EH (cell line): ENCODE data around the gene ERI3.

Source experiments
- DNase-seq: peaks from one replicate; pipeline ENCODE4 v3.0.0-alpha.2; 2015; ENCODE audit warnings: low read depth

Gene ERI3

DNA sequence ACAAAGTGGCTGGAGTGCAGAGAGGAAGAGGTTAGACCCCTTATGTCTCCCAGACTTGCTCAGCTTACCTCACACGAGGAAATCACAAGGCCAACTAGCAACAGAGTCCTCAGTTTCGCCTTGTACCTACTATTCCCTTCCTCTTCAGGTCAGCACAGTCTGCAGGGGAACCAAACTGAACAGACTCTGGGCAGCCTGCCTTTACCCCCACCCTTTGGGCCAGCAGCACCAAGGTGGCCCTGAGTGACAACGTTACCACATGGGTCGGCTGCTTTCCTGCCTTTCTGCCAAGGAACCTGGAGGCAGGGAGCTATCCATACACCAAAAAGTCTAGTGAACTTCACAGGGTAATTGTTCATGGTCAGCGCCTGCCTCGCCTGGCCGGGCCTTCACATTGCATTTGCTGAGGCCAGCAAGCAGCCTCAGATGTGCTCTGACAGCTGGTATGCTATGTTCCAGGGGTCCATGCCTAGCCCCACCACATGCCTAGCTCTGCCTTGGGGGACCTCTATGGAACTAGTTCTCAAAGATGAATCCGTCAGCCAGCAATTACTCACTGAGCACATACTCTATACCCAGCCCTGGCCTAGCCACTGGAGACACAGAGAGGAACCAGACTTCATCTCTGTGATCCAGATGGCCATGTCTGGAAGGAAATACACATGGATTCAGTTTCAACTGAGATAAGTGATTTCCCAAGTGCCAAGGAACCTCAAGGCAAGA, 72.2 kb downstream of the ERI3 start:
- DNase-seq: no peak

DNA sequence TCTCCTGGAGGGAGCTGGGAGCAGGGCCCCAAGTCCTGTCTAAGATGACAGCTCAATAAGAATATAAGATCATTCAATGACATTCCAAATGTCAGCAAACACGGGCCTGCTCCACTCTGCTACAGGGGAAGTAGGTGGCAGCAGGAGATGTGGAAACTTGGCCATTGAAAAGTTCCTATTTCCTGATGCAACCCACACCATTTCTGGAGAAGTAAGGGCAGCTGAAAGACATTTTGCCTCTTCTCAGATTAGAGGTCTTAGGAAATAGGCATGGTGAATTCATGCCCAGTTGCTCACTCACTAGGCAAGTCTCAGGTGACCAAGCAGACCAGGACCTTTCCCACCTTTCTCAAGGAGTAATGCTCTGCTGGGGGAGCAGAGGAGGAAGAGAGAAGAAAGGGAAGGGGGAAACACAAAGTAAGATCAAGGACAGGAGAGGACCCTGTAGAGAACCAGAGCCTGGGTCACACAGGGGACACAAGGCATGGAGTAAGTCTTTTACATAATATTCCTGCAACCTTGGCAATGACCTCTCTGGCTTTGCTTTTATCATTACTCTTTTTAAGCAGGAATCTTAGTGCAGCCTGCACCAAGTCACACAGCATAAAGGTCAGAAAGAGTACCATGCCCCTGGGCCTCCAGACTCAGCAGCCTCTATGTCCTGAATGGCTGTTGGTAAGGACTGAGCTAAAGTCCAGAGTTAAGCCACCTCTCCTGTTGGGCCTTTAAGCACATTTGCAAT, 72.9 kb downstream of the ERI3 start:
- DNase-seq: no peak

DNA sequence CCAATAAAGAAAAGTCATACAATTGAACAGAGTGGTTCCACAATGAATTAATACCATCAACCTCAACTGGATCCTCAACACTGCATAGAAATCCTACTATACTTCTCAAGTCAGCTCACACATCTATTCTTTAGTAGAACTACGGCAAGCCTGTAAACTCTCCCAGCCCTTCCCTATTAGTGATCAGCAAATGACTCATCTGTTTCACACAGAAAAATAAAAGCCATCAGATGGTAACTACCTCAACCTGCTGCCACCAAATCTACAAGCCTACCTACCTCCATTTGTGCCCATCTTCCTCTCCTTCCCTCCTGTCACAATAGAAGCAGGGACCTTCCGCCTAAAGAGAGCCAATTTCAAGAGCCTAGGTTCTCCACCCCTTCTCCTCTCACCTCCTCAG, 78.2 kb downstream of the ERI3 start:
- peak; percentile 23 for DNase-seq

DNA sequence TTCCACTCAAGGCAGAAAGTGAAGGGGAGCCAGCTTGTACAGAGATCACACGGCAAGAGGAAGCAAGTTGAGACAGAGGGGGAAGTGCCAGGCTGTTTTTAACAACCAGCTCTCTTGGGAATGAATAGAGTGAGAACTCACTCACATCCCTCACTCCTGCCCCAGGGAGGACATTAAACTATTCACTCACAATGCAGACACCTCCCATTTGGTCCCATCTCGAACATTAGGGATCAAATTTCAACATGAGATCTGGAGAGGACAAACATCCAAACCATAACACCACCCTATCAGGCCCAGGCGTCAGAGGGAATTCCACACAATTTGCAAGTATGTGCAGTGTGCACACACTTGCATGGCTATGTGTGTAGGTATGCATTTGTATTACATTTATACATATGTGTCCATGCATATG, 79.1 kb downstream of the ERI3 start:
- DNase-seq: peak; percentile 72

DNA sequence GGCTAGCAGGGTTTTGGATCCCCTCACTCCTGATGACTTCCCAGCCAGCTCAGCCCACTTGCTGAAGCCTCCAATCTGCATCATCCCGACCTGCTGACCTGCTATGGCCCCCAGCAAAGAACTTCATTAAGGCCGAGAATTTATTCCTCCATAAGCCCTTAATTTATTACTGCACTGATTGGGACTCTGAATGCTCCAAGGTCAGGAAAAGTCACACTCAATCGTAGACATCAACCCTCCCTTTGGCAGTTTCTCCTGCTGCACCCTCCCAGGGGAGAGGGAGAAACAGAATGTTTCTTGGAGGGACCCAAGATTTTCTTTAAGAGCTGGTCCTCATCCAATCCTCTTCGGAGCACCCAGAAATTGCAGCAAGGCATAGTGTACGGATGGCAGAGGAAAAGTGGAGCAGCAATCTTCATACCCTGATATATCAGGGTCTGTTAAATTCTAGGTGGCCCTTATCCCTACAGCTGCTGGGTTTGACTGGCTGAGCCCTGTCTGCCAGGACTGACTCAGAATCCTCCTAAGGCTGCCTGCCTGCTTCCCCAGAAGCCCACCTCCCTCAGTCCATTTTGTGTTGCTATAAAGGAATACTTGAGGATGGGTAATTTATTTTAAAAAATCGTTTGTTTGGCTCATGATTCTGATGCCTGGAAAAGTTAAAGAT, 79.6 kb downstream of the ERI3 start:
- DNase-seq: no peak

DNA sequence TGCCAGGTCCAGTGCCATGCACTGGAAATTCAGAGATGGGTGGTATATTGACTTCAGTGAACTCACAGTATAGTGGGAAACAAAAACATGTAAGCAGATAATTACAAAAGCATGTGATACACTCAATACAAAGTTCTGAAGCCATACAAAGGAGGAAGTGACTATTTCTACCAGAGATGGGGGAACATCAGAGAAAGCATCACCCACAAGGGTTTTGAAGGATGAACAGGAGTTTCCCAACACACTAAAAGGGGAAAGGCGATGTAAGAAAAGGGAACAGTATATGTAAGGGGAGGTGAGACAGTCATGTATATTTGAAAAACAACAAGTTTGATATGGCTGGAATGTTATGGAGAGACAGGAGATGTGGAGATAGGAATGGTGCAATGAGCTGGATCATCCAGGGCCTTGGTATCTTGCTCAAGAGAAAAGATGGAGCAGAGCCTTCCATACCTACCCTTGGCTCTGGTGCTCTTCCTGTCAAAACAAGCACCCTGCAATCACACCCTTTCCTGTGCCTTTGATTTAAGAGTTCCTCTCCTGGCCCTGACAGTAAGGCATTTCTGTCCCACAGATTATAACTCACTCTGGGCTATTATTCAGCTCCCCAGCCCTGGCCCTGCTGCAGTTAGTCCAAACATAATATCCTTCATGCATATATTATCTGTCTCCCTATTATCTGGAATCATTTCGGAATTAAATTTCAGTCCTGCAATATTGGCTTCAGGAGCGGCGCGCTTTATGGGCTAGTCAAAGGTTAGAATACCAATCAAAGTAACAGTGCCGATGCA, 81.3 kb downstream of the ERI3 start:
- peak; percentile 23 for DNase-seq

DNA sequence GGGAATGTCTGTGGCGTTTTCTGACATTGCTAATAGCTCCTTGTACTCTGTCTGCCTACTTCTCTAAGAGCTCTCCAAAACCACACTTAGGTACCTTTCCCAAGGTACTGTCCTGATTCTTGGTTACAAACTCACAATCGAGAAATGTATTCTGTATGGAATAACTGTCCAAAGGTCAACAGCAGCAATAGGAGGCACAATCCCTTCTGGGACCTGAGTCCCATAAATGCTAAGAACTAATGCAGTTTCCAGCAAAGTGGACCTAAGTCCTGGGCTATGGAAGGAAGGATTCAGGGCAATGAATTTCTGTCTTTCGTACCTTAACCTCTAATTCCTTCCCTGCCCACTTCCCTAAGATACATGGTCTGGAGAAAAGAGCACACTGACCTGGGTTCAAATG, 82.1 kb downstream of the ERI3 start:
- DNase-seq: no peak

DNA sequence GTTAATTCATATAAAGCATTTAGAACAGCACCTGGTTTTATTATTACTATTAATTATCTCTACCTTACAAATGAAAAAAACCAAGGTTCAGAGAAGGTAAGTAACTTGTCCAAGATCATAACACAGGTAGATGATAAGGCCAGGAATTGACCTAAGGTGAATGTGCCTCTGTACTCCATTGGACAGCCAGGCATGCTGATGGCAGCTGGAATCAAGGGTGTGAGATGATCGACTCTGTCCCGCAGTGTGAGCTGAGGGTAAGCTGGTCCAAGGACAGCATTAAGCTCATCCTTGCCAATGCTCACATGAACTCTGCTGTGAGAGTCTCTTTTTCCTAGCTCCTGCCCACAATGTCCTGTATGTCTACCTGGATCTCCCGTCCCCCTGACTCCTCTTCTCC, 83.4 kb downstream of the ERI3 start:
- no peak for DNase-seq

DNA sequence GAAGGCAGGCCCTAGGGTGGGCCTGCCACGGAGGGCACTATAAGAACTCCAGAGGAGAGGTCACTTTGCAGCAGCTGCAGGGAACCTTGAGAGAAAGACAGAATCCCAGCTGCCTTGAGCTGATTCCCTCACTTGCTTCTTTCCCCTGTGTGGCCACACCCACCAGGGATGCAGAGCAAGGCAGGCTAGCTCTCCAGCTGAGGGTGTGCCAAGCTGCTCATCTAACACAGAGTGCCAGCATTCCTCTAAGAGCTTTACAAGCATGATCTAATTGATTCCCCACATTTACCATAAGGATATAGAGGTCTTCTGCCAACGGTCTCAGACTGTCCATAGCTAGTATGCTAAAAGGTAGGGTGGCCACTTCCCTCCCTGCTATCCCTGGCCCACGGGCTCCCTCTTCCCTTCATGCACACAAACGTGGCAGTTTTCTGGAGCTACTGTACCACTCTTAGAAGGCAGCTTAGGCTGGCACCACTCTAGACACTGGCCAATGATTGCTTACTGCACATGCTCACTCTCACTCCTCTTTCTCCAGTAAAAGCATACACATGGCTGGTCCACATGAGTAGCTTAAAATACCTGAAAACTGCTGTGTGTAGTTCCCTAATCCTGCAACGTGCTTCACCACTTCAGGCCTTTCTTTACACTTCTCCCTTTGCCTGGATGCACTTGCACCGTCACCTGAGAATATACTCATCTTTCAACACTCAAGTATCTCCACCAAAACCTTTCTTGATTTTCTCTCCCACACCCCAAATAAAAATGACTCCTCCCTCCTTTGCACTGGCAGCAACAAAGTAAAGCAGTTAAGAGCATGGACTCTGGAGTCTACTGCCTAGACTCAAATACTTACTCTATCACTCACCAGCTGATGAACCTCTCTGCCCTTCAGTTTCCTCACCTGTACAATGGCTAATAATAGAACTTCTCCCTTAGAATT, 84.1 kb downstream of the ERI3 start:
- DNase-seq: no peak

DNA sequence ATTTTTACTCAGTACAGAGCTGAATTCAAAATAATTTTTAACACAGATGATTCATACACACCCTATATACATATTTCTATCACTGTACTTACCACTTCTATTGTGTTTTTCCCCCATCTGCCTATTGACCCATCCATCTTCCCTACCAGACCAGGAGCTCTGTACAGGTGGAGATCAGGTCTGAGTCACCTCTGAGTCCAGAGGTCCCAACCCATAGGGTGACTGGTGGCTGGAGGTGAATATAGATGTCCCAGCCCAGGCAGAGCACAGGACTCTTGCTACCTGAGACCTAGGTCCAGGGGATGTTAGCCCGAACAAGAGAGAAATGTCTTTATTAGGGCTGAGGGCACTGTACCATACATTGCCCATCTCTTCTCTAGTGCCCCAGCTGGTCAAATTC, 87.0 kb downstream of the ERI3 start:
- DNase-seq: no peak

DNA sequence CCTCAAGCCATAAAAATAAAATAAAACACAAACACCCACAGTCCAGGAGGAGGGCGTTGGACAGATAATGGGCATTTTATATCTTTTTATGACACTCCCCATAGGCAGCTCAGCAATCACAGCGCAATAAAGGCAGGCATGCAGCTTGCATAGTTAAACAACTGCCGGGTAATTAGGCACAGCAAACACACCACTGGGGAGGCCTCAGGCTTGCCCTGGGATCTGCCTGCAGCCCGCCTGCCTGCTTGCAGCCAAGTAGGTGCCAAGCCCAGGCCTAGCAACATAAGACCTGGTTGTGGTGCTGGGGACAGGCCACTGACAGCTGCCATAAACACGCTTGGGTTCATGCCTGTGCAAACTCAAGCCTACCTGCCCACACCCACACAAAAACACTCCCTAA, 87.6 kb downstream of the ERI3 start:
- peak; percentile 9 for DNase-seq

DNA sequence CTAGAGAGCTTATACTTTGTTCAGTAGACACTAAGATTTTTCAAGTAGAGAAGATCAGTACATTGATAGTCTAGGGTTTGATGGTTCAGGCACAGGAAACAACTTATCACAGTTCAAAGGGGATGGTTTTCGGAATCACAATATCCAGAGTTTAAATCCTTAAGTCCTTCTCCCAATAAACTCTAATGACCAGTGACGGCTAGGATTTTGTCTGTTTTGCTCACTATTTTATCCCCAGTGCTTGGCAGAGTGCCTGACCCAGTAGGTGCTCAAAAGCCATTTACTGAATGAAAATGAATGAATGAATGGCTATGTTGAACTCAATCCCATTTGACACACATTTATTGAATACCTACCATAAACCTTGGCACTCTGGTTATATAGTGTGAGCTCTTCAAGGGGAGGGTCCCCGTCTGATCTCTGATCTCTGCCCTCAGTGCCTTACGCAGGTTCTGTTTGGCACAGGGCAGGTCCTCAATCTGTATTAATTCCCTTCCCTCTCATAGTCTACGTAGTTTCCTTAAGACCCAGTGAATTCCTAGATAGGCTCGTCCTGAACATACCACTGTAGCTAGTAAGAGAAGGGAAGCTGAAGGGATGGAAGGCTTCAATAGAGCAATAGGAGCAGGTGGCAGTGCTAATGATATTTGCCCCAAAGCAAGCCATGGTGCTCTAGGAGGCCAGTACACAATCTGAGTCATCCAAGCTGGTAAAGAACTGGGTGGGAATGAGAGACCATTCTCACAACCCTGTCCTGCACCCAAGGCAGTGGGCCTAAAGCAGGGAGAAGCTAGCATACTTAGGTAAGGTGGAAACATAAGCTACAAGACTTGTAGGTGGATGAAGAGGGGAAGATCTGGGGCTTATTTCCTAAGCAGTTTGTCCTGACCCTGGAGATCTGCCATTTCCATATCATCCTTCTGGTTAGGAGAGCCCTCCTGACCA, 88.4 kb downstream of the ERI3 start:
- no peak for DNase-seq

DNA sequence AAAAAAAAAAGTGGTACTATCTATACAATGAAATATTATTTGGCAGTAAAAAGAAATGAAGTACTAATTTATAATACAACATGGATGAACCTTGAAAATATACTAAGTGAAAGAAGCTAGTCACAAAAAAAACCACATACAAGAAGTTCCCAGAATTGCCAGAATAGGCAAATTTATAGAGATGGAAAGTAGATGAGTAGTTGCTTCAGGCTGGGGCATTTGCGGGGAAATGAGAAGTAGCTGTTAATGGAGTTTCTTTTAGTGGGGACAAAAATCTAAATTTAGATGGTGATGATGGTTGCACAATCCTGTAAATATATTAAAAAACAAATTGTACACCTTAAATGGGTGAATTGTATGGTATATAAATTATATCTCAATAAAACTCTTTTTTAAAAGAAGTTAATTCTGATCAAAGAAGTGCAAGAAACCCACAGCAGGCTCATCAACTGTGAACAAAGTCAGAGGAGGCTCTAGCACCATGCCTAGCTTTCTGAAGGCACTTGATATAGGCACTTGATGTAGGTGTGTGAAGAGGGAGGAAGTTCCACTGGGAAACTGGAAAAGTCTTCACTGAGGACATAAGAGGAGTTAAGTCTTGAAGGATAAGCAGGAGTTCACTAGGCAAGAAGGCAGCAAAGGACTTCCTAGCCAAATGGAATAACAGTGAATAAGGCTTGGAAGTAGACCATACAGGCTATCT, 89.2 kb downstream of the ERI3 start:
- DNase-seq: no peak

DNA sequence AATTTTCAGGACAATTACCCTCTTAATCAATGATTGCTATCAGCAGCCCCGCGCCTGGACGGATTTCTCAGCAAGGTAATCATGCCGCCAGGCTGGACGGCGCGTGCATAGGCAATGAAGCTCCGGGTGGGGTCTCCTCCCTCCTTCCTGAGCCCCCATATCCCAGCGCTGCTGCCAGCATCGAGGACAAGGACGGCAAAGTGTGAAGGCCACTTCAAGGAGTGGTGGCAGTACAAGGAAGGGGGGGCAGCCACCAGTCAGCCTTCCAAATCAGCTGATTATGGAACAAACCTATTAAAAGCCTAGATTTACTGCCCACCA, 90.6 kb downstream of the ERI3 start:
- no peak for DNase-seq

DNA sequence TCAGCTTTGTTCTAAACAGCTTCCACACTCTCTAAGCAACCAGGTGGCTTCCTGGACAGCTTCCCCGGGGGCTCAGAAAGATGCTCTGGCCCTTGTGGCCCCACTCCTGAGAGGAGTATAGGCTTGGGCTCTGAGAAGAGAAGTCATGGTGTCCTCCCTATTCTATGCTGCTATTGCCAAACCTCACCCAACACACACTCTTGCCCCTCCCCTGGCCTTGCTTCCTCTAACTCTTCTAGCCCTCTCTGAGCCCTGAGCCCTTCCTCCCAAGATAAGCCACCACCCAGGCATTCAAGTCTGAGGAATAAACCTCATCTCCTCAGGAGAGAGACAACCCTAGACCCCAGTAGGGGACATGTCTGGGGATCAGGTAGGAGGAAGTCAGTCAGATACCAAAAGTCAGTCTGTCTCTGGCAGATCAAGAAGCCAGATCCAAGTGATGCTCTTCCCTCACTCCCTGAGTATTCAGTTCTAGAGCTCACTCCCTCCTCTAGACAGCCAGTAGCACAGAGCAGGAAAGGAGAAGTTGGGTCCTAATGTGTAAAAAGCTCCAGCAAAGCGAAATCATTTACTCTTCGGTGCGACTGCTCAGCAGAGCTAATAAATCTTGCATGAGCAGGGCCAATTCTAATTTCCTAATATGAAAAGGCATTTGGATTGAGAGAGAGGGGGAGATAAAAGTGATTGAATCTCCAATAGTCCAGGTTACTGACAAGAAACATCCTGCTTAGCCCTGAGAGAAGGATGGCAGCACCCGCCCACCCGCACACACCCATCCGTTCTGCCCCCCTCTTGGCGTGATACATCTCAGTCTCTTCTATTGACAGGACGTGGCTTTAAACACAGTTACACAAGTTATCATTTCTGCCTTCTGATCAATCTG, 91.2 kb downstream of the ERI3 start:
- DNase-seq: no peak

DNA sequence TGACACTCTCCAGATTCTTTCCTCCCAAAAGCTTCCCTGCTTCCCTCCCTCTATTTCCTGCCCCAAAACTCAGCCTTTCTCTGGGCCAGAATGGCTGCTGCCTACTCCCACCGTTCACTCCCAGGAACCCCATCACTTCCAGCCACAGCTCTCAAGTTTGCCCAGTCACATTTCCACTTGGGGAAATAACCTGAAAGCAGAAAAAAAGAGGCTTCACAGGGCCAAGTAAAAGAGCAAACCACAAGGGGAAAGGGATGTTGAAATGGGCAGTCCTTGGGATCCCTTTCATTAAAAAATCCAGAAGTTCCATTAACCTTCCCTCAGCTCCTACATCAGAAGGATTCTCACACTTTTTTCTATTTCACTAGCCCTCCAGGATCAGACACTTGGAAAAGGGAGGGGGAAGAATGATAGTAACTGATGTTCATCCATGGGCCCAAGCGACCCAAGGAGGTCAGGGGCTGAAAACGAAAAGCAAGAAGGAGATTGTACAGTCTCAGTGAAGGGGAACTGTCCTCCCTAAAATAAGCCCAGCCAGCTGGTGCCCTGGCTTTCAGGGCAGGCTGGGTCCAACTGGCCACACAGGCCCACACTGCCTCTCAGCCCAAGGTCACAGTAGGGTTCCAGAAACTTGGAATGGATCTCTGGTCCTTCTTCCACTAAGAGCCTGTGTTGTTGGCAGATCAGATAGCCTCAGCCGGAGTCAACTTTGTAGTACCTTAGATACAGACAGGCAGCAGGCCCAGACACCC, 92.1 kb downstream of the ERI3 start:
- no peak for DNase-seq

DNA sequence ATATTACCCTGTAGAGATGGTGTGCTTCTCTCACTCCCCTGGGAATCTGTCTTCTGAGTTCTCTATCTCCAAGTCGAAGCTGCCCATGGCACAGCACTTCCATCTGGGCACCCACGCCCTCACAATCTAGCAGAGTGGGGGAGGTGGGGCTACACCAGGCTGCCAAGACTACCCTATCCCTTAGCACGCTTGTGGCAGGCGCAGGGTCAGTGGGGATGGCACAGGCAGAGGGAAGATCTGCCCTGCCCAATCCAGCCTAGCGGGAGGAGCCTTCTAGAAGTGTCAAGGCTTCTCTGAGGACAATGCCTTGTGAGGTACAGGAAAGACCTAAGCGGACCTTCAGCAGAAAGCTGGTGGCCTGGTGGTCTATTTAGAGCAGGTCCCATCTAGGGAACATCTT, 92.6 kb downstream of the ERI3 start:
- no peak for DNase-seq

DNA sequence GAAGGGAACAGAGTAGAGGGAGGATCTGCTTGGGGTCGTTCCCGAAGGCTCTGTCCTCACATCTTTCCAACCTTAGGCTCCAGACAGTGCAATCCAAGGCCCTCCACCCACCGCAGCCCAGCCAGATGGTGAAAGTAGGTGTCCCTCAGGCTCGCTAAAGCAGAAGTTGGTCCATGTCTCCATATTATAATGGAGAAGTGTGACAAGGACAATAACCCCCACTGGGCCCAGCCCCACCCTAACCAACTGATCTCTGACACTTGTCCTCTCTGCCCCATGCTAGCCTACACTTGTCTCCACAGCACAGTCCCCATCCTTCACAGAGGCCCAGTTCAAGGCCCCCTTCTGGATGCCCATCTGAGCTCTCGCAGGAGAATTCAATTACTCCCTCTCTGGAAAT, 93.1 kb downstream of the ERI3 start:
- no peak for DNase-seq
